Mesendoderm (in vitro differentiated cells): ENCODE data around the gene RFFL.

Experiments used
- DNase-seq: peaks from one replicate; pipeline ENCODE4 v3.0.0; 2013
- H2AK5ac ChIP-seq: 2 replicates; pipeline ENCODE4 v1.6.1; 2013; ENCODE audit warnings: low read length, inconsistent platforms
- H2BK120ac ChIP-seq: 2 replicates; pipeline ENCODE4 v1.6.1; 2013; ENCODE audit warnings: low read depth, mild to moderate bottlenecking, low read length, moderate library complexity, mixed read lengths
- H2BK15ac ChIP-seq: replicated peaks from 2 replicates; pipeline ENCODE4 v1.6.1; 2013; ENCODE audit warnings: low read depth, mild to moderate bottlenecking, moderate library complexity
- H2BK5ac ChIP-seq: 2 replicates; pipeline ENCODE4 v1.6.1; 2013; ENCODE audit warnings: low read length, inconsistent platforms
- H3K18ac ChIP-seq: 2 replicates; pipeline ENCODE4 v1.6.1; 2013; ENCODE audit warnings: mild to moderate bottlenecking, low read length, mixed read lengths
- H3K23ac ChIP-seq: one replicate; pipeline ENCODE4 v1.6.1; 2013; ENCODE audit warnings: low read length
- H3K27ac ChIP-seq: 2 replicates; pipeline ENCODE4 v1.5.1; 2013; ENCODE audit warnings: low read depth, mild to moderate bottlenecking, inconsistent platforms, low read length, moderate library complexity
- H3K27me3 ChIP-seq: 2 replicates; pipeline ENCODE4 v1.6.1; 2013; ENCODE audit warnings: low read length, control low read depth, mild to moderate bottlenecking, inconsistent platforms; ENCODE audit not compliant: insufficient read depth, poor library complexity
- H3K36me3 ChIP-seq: 2 replicates; pipeline ENCODE4 v1.6.1; 2013; ENCODE audit warnings: low read length, inconsistent platforms; ENCODE audit not compliant: control insufficient read depth, insufficient read depth
- H3K4ac ChIP-seq: one replicate; pipeline ENCODE4 v1.6.1; 2013; ENCODE audit warnings: low read depth, mild to moderate bottlenecking, low read length, moderate library complexity
- H3K4me1 ChIP-seq: 2 replicates; pipeline ENCODE4 v1.6.1; 2013; ENCODE audit warnings: low read depth, low read length, inconsistent platforms; ENCODE audit not compliant: control insufficient read depth
- H3K4me2 ChIP-seq: 2 replicates; pipeline ENCODE4 v1.6.1; 2013; ENCODE audit warnings: low read length
- H3K4me3 ChIP-seq: 2 replicates; pipeline ENCODE4 v1.5.1; 2013; ENCODE audit warnings: mild to moderate bottlenecking, low read length
- H3K56ac ChIP-seq: one replicate; pipeline ENCODE4 v1.6.1; 2013; ENCODE audit warnings: low read length
- H3K79me1 ChIP-seq: 2 replicates; pipeline ENCODE4 v1.6.1; 2013; ENCODE audit warnings: low read length, inconsistent platforms
- H3K79me2 ChIP-seq: 2 replicates; pipeline ENCODE4 v1.6.1; 2013; ENCODE audit warnings: mild to moderate bottlenecking, low read length; ENCODE audit not compliant: control insufficient read depth, insufficient read depth
- H3K9ac ChIP-seq: 2 replicates; pipeline ENCODE4 v1.6.1; 2013; ENCODE audit warnings: low read length, inconsistent platforms
- H4K5ac ChIP-seq: one replicate; pipeline ENCODE4 v1.6.1; 2013; ENCODE audit warnings: low read length
- H4K8ac ChIP-seq: one replicate; pipeline ENCODE4 v1.6.1; 2013; ENCODE audit warnings: low read depth, mild to moderate bottlenecking, control low read depth, low read length, moderate library complexity
- WGBS: extraction: QIAGEN DNeasy Blood & Tissue Kit; methylation state at CpG from one replicate; pipeline ENCODE4 v1.1.7; 2013; ENCODE audit warnings: low lambda C conversion rate, missing lambda C conversion rate; ENCODE audit not compliant: insufficient coverage; ENCODE audit errors: extremely low coverage; 5-methylcytosine and 5-hydroxymethylcytosine counted together

RFFL gene

GRCh38 chr17:35079547-35080423 lies 16.3 kb upstream of the RFFL start:
- no peak overlapping the region for H4K5ac ChIP-seq
- no peaks in the 10 kb centered on the region for H3K36me3 ChIP-seq
- no peak overlapping the region for H3K27ac ChIP-seq
- no peak overlapping the region for H3K4me3 ChIP-seq
- H3K4me1 ChIP-seq = peaks cover 4% of the 10 kb centered on the region
- H4K8ac ChIP-seq = no peak overlapping the region
- no peak overlapping the region for H3K56ac ChIP-seq
- H2AK5ac ChIP-seq = no peak overlapping the region
- DNase-seq = no peak
- no peak overlapping the region for H3K23ac ChIP-seq
- H3K79me2 ChIP-seq = no peaks in the 10 kb centered on the region
- H3K18ac ChIP-seq = no peak overlapping the region
- no peak overlapping the region for H3K4ac ChIP-seq
- H2BK120ac ChIP-seq = no peak overlapping the region
- no peak overlapping the region for H3K4me2 ChIP-seq
- no peak overlapping the region for H2BK5ac ChIP-seq
- no peak overlapping the region for H3K9ac ChIP-seq
- H2BK15ac ChIP-seq = no peak overlapping the region
- peaks cover 2% of the 10 kb centered on the region for H3K79me1 ChIP-seq
- H3K27me3 ChIP-seq = no peaks in the 10 kb centered on the region
- no CpG with 5 or more reads among the region's 1 CpG for WGBS

DNA sequence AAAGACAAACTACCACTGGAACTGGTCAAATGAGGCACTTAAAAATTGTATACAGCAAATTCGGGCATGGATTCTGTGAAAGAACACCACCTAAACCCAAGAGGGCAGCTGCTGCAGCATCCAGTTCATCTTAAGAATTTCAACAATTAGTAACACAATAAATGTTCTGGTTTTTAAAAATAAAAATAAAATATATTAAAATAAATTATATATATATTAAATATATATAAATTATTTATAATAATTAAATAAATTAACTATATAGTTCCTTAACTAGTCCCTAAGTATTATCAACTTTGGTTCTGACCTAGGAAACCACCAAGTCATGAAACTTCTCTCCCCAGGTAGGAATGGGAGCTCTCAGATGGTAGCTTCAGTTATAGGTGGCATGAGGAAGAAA lies 13.4 kb upstream of the RFFL start:
- Histone ChIP-seq H3K79me2 (no peaks in the 10 kb centered on the region), H2BK15ac (no peak overlapping the region), H3K4me2 (no peak overlapping the region), H2BK5ac (no peak overlapping the region), H3K4me3 (no peak overlapping the region), H4K5ac (no peak overlapping the region), H3K4me1 (peaks cover 3% of the 10 kb centered on the region), H4K8ac (no peak overlapping the region), H3K9ac (no peak overlapping the region), H3K27ac (no peak overlapping the region), H3K27me3 (no peaks in the 10 kb centered on the region), H3K36me3 (no peaks in the 10 kb centered on the region), H3K4ac (no peak overlapping the region), H3K23ac (no peak overlapping the region), H2AK5ac (no peak overlapping the region), H3K79me1 (peaks cover 2% of the 10 kb centered on the region), H2BK120ac (no peak overlapping the region), H3K18ac (no peak overlapping the region), H3K56ac (no peak overlapping the region)
- no CpG with 5 or more reads among the region's 1 CpG for WGBS
- DNase-seq = no peak

GRCh38 chr17:35074711-35075707 lies 11.5 kb upstream of the RFFL start:
- DNase-seq = no peak
- Histone ChIP-seq H3K9ac (no peak overlapping the region), H3K79me2 (no peaks in the 10 kb centered on the region), H4K8ac (no peak overlapping the region), H4K5ac (no peak overlapping the region), H3K23ac (no peak overlapping the region), H3K4me2 (no peak overlapping the region), H3K27ac (no peak overlapping the region), H3K56ac (no peak overlapping the region), H3K79me1 (peaks cover 2% of the 10 kb centered on the region), H2AK5ac (no peak overlapping the region), H3K4me1 (no peaks in the 10 kb centered on the region), H3K4ac (no peak overlapping the region), H3K27me3 (no peaks in the 10 kb centered on the region), H2BK15ac (peak overlapping the region; percentile 57), H3K36me3 (no peaks in the 10 kb centered on the region), H3K18ac (no peak overlapping the region), H2BK5ac (no peak overlapping the region), H2BK120ac (no peak overlapping the region), H3K4me3 (no peak overlapping the region)
- WGBS = no CpG with 5 or more reads among the region's 2 CpGs

DNA sequence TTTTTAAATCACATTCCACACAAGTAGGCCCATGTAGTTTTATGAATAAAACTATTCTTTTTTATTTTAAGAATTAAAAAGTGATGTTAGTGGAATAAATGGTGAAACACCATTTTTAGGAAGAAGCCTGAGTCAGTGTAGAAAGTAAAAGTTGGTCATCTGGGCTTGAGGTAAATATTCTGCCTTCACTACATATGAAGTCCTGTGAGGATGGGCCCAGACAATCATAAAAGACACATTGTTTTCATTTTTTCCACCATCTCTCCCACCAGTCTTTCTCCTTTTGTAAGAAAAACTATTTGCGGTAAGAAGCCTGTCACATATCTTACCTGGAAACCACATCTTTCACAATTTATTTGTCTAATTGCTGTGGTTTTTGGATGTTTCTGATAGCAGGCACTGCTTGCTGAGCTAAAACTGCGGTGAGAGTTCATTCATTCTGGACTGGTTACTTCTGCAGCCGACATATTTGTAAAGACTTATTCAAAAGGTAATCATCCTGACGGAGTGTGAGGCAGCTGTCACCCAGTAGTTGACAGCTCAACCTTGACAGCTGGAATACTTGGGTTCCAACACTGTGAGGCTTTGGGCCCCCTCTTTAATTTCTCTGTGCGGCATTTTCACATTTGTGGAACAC lies 10.6 kb upstream of the RFFL start:
- WGBS = no CpG with 5 or more reads among the region's 5 CpGs
- H2BK120ac ChIP-seq = no peak overlapping the region
- no peaks in the 10 kb centered on the region for H3K27me3 ChIP-seq
- H3K36me3 ChIP-seq = no peaks in the 10 kb centered on the region
- no peak overlapping the region for H4K8ac ChIP-seq
- no peaks in the 10 kb centered on the region for H3K79me2 ChIP-seq
- H3K56ac ChIP-seq = no peak overlapping the region
- no peak overlapping the region for H2BK5ac ChIP-seq
- no peak overlapping the region for H3K4ac ChIP-seq
- no peak overlapping the region for H2AK5ac ChIP-seq
- no peak overlapping the region for H3K18ac ChIP-seq
- H3K23ac ChIP-seq = no peak overlapping the region
- no peak for DNase-seq
- H3K4me3 ChIP-seq = no peak overlapping the region
- H3K9ac ChIP-seq = no peak overlapping the region
- H3K4me1 ChIP-seq = no peaks in the 10 kb centered on the region
- no peak overlapping the region for H3K27ac ChIP-seq
- H2BK15ac ChIP-seq = no peak overlapping the region
- no peak overlapping the region for H4K5ac ChIP-seq
- H3K4me2 ChIP-seq = no peak overlapping the region
- peaks cover 2% of the 10 kb centered on the region for H3K79me1 ChIP-seq

GRCh38 chr17:35073183-35073790 lies 9.8 kb upstream of the RFFL start:
- H4K8ac ChIP-seq = no peak overlapping the region
- no peak overlapping the region for H3K4me3 ChIP-seq
- no peak overlapping the region for H3K4ac ChIP-seq
- no peak overlapping the region for H3K56ac ChIP-seq
- no peak overlapping the region for H3K9ac ChIP-seq
- H3K4me2 ChIP-seq = no peak overlapping the region
- no peak overlapping the region for H2BK15ac ChIP-seq
- no peaks in the 10 kb centered on the region for H3K27me3 ChIP-seq
- H2BK5ac ChIP-seq = no peak overlapping the region
- H2AK5ac ChIP-seq = no peak overlapping the region
- DNase-seq = no peak
- H3K79me1 ChIP-seq = peaks cover 2% of the 10 kb centered on the region
- H3K79me2 ChIP-seq = no peaks in the 10 kb centered on the region
- no peaks in the 10 kb centered on the region for H3K36me3 ChIP-seq
- WGBS = no CpG with 5 or more reads among the region's 3 CpGs
- no peak overlapping the region for H3K18ac ChIP-seq
- no peak overlapping the region for H2BK120ac ChIP-seq
- H3K23ac ChIP-seq = no peak overlapping the region
- no peak overlapping the region for H4K5ac ChIP-seq
- H3K27ac ChIP-seq = no peak overlapping the region
- no peaks in the 10 kb centered on the region for H3K4me1 ChIP-seq
